ENCODE measurements around the gene FRZB. TPM values are rescaled to one million over a fixed set of nuclear protein-coding genes. Genes with fewer than 3 reads are reported as not detected.
"Not testable (repeated sequence)": the region's sequence is repeated elsewhere in the genome, so short reads cannot be mapped to it uniquely, and the experiment has no call there.

FRZB gene
- polyA plus RNA-seq, 4 donors: 9.1 to 15.7 (median 10.5) TPM

DNA sequence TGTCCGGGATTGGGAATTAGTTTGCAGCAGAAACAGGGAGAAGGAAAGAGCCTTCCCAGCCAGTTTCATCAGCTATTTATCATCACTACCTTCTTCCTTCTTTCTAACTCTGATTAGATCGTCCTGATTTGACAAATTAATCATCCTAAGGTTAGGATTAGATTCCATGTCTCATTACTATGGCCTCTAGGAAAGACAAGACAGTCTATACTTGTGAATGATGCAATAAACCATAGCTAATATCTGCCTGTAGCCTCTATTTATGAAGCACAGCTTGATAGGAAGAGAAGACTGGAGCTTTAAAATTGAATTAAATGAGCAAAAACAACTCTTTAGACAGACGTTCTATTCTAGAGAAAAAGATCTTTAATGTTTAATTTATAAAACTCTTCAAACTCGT, 25.2 kb upstream of the FRZB start:
- no peak for DNase-seq (ENCODE audit: low read depth in 4 of 4, low spot score in 2 of 4)

- DNase-seq (ENCODE audit: low read depth in 4 of 4, low spot score in 2 of 4): no peak
These were observed 24.4 kb upstream of the FRZB start for GRCh38 chr2:182890773-182891378.

DNA sequence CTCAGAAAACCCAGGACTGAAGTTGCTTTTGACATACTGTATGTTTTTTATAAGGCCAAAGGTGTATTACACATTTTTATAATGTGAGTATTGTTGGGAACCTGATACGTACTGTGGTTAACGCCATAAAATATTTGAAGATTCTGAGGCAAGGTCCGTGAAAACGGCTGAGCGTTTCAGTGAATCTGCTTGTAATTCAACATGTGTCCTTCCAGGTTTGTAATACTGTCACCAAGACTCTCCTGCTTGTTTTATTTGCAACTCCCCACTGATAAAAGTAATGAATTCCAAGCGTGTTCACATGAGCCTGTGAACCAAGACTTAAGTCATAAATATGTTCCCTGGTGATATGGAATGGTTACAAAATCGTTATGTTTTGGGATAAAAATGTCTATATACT, 23.9 kb upstream of the FRZB start:
- DNase-seq (ENCODE audit: low read depth in 4 of 4, low spot score in 2 of 4): no peak

- no peak for DNase-seq (ENCODE audit: low read depth in 4 of 4, low spot score in 2 of 4)
These were observed 21.4 kb upstream of the FRZB start for GRCh38 chr2:182887753-182888415.

DNA sequence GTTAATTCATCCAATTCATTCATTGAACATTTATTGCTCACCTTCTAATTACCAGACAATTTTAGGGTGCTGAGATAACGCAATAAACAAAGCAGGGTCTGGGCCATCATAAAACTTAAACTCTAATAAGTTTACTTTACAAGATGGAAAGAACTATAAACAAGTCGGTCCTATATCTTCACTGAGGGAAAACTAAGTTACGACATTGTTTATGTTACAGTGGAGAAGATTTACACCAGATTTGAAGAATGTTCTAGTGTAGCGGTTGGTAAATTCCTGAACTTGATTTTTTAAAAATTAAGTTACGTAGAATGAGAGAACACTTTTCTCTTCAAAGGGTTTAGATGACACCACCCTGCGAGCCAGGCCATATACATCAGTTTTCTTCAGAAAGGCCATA, 20.7 kb upstream of the FRZB start:
- DNase-seq (ENCODE audit: low read depth in 4 of 4, low spot score in 2 of 4): no peak

- DNase-seq (ENCODE audit: low read depth in 4 of 4, low spot score in 2 of 4): no peak
These were observed 19.3 kb upstream of the FRZB start for GRCh38 chr2:182885771-182886170.

DNA sequence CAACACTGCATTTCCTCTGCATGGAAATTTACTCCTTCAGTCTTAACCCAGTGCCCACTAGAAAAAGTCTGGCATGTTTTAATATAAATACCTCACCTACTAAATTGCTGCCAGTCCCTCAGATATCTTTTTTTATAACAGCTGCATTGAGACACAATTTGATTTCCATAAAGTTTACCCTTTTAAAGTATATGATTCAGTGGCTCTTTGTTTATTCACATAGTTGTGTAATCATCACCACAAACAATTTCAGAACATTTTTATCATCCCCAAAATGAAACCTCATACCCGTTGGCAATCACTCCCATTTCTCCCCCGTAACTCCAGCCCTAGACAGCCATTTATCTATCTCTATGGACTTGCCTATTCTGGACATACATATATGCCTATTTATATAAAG, 17.0 kb upstream of the FRZB start:
- no peak for DNase-seq (ENCODE audit: low read depth in 4 of 4, low spot score in 2 of 4)

DNA sequence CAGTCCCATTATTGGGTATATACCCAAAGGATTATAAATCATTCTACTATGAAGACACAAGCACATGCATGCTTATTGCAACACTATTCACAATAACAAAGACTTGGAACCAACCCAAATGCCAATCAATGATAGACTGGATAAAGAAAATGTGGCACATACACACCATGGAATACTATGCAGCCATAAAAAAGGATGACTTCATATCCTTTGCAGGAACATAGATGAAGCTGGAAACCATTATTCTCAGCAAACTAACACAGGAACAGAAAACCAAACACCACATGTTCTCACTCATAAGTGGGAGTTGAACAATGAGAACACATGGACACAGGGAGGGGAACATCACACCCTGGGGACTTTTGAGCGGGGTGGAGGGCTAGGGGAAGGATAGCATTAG, 13.7 kb upstream of the FRZB start:
- DNase-seq (ENCODE audit: low read depth in 4 of 4, low spot score in 2 of 4): not testable (repeated sequence)

DNA sequence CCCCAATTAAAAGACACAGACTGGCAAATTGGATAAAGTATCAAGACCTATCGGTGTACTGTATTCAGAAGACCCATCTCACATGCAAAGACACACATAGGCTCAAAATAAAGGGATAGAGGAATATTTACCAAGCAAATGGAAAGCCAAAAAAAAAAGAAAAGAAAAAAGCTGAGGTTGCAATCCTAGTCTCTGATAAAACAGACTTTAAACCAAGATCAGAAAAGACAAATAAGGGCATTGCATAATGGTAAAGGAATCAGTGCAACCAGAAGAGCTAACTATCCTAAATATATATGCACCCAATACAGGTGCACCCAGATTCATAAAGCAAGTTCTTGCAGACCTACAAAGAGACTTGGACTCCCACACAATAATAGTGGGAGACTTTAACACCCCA, 10.2 kb upstream of the FRZB start:
- DNase-seq (ENCODE audit: low read depth in 4 of 4, low spot score in 2 of 4): not testable (repeated sequence)

GRCh38 chr2:182870227-182870626, 3.8 kb upstream of the FRZB start:
- no peak for DNase-seq (ENCODE audit: low read depth in 4 of 4, low spot score in 2 of 4)

GRCh38 chr2:182868054-182868796, 1.8 kb upstream of the FRZB start:
- no peak for DNase-seq (ENCODE audit: low read depth in 4 of 4, low spot score in 2 of 4)

DNA sequence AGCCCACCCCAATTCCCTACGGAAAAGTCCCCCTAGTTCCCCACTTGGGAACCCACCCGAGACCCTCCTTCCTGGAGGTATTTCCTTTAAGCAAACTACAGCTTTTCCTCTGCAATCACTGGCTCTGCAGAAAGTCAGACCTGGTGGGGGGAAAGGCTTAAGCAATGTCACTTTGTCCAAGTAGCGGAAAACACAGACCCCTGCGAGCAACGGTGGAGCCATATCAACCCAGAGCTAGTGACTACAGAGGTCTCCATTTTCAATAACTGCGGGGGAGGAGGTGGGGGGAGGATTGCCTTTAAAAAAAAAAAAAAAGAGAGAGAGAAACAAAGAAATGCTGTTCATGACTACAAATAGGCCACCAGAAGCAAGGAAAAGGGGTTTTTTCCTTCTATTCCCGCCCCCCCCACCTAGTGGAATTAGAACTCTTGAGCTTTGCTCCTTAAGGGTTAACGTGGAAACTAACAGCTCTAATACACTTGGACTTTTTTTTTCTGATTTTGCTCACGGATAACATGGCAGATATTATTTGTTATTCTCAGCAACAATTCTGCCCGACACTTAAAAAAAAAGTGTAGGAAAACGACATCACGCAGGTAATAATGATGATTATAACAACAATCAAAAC, 1.1 kb upstream of the FRZB start:
- no peak for DNase-seq (ENCODE audit: low read depth in 4 of 4, low spot score in 2 of 4)

- no peak for DNase-seq (ENCODE audit: low read depth in 4 of 4, low spot score in 2 of 4)
These were observed 359 bp downstream of the FRZB start for GRCh38 chr2:182866095-182866460.

DNA sequence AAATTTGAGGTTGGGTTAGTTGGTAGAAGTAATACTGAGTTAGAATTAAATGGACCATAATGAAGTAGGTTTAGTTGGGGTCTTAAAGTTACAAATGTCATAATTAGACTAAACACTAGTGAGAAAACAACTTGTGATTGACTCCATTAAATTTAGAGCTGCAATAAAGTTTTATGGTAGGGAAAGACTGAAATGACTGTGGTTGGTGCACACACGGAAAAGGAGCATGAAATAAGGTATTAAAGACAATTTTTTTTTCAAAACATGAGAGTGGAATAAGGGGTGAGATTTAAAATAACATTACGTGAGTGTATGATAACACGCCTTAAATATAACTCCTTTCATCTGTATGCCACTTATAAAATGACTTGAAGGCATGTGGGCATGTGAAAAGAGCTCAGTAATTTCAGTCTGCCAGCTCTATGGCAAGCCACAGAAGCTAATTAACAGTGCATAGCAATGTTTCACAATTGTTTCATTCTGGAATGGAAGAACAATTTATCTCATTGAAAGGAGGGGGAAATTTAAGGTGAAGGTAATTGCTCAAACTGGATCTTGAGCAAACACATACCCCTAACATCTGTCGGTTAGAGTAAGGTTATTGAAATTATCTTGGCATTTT, 1.4 kb downstream of the FRZB start:
- no peak for DNase-seq (ENCODE audit: low read depth in 4 of 4, low spot score in 2 of 4)

DNA sequence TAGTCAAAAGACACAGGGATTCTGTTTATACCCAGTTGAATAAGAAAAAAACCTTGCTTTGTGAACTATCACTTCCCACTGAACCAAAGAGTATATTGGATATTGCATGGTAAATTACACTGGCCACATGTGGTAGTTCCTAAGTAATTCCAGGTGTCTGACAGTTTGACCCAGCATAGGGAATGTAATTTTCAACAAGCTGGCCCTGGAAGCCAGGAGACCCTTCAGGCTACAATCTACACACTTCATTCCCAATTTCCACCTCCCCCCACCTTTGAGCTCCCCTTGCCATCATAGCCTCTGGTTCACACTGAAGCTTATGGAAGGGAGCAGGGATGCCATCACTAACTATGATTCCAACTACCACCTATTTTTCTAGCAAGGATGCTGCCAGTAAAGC, 2.8 kb downstream of the FRZB start:
- no peak for DNase-seq (ENCODE audit: low read depth in 4 of 4, low spot score in 2 of 4)

DNA sequence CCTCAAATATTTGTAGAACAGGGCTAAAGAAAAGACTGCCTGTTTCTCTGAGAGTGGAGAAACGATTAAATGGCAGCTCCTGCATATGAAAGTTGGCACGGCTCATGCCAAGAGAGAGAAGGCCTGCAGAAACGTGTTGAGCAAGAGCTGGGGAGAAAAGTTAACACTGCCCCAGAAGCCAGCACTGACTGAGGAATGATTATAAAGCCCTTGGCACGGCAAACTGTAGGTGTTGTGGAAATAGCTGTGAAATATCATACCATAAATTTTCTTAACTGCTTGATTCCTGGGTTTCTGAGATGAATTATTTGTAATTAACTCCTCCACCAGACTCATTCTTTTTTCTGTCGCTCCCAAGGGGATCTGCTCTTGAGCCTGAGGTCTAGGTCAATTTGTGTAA, 4.3 kb downstream of the FRZB start:
- DNase-seq (ENCODE audit: low read depth in 4 of 4, low spot score in 2 of 4): no peak

DNA sequence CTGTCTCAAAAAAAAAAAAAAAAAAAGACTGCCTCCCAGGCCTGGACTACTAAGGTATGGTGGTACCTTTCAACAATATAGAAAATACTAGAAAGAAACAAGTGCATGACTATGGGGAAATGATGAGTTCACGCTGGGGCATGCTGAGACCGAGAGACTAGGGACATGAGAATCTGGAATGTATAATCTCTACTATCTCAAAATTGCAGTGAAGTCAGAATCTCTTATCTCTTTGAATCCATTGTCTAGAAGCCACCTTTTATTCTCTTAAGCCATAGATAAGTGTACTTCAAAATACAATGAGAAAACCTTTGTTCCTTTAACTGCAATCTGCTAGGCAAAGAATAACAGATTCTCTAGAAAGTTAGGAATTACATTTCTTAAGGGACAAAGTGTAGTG, 5.6 kb downstream of the FRZB start:
- no peak for DNase-seq (ENCODE audit: low read depth in 4 of 4, low spot score in 2 of 4)

GRCh38 chr2:182858671-182859070, 7.8 kb downstream of the FRZB start:
- DNase-seq (ENCODE audit: low read depth in 4 of 4, low spot score in 2 of 4): no peak

- DNase-seq (ENCODE audit: low read depth in 4 of 4, low spot score in 2 of 4): no peak
These were observed 11.1 kb downstream of the FRZB start for GRCh38 chr2:182855376-182855775.

GRCh38 chr2:182854375-182855105, 11.9 kb downstream of the FRZB start:
- no peak for DNase-seq (ENCODE audit: low read depth in 4 of 4, low spot score in 2 of 4)

DNA sequence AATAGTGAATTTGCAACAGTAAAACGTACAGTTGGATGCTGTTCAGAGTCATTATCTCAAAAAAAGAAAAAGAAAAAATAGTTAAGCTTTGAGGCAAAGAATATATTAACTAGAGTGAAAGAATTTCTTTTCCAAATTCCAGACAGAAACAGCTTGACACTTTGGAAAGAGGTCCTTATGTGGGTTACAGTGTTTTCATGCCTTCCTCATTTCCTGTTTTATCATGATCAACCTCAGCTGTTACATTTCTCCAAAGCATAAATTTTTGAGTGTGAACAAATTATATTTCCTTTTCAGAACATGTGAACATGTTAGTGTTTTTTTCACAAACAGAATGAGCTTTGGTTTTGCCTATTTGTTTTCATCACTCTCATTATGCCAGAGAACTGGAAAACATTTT, 13.6 kb downstream of the FRZB start:
- no peak for DNase-seq (ENCODE audit: low read depth in 4 of 4, low spot score in 2 of 4)
